NCI-H2107 (cell line): ENCODE measurements around the gene ACACB.
"Not testable (repeated sequence)": the region's sequence is repeated elsewhere in the genome, so short reads cannot be mapped to it uniquely, and the experiment has no call there.

Experiments used
- DNase-seq: peaks from one replicate; lab custom pipeline; 2025; lab: John Stamatoyannopoulos, UW

Gene ACACB

GRCh38 chr12:109140560-109140959 is 24.2 kb downstream of the ACACB start:
- no peak for DNase-seq

DNA sequence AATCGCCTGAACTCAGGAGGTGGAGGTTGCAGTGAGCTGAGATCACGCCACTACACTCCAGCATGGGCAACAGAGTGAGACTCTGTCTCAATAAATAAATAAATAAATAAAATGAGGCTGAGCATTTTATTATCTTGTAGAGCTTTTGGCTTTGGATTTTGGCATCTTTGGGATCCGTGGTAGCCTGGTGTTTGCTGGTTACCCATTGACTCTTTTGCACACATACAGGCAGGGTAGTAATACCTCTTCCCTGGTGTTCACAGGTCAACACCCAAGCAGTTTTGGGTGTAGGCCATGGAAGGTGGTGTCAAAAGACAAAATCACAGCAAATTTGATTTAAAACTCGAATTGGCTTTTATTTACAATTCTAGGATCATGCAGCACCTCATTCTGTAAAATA is 27.8 kb downstream of the ACACB start:
- DNase-seq: no peak

GRCh38 chr12:109147126-109147525 is 30.7 kb downstream of the ACACB start:
- not testable (repeated sequence) for DNase-seq

- DNase-seq: no peak
Observed at GRCh38 chr12:109147954-109148353, 31.6 kb downstream of the ACACB start.

- DNase-seq: no peak
Observed at GRCh38 chr12:109150124-109150640, 33.8 kb downstream of the ACACB start.

- no peak for DNase-seq
Observed at GRCh38 chr12:109151457-109151856, 35.1 kb downstream of the ACACB start.

DNA sequence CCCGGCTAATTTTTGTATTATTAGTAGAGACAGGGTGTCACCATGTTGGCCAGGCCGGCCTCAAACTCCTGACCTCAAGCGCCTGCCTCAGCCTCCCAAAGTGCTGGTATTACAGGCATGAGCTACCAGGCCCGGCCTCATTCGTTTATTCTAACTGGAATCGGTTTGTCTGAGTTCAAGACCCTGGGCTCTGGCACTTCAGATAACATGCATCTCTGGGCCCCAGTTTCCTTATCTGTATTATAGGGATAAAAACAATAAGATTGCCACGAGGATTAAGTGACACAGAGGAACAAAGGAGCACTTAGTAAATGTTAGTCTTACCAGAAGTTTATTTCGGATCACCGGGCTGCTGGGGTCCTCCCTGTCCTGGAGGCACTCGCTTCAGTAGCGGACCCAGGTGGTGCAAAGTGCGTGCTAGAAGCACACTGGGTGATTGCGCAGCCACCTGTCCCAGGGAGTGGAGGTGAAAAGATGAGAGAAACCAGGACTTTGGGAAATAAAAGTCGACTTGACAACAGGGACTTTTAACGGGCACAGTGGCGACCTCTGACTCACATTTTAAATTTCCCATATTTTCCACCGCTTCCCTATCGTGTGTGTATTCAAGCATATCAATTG is 37.5 kb downstream of the ACACB start:
- DNase-seq: no peak

- peak; percentile 44 for DNase-seq
Observed at GRCh38 chr12:109154451-109155438, 38.4 kb downstream of the ACACB start.

DNA sequence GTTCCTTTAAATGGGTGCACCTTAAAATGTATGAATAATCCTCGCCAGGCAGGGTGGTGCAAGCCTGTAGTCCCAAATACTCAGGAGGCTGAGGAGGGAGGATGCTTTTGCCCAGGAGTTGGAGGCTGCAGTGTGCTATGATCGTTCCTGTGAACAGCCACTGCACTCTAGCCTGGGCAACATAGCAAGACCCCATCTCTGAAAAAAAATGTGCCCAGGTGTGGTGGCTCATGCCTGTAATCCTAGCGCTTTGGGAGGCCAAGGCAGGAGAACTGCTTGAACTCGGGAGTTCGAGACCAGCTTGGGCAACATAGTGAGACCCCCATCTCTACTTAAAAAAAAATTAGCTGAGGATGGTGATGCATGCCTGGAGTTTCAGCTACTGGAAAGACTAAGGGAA is 39.6 kb downstream of the ACACB start:
- DNase-seq: no peak

DNA sequence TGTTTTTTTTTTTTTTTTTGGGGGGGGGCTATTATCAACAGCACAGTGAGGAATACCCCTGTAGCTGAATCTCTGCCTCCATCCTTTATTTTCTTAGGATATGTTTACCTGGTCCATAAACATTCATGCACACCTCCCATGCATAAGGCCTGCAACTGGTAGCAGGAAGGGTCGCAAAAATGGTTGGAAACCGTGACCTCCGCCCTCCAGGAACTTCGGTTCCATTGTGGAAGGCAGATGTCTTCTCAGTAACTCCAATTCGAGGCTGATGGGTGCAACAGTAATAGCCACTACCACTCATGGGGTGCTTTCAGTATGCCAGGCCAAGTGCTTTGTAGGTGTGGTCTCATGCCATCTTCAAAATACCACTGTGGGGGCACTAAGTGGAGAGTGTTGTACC is 40.2 kb downstream of the ACACB start:
- DNase-seq: no peak

- DNase-seq: no peak
Observed at GRCh38 chr12:109157986-109158385, 41.6 kb downstream of the ACACB start.

DNA sequence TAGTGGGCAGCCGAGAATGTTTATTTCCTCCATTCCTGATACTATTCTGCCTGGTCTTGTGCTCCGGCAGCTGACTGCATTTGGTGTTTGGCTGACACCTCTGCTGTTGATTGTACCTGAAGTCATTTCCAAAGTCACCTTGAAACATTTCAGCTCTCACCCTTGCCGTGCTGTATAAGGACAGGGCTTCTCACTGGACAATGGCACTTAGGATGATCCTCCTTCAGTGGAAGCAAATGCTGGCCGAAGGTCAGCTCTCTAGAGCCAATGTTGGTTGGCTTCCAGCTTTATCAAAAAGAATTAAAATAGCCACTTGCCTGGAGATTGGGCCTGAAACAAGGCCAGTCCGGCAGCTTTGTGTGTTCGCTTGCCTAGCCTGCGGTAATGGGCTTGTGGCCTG is 44.0 kb downstream of the ACACB start:
- DNase-seq: no peak

GRCh38 chr12:109160873-109161272 is 44.5 kb downstream of the ACACB start:
- DNase-seq: no peak

- DNase-seq: no peak
Observed at GRCh38 chr12:109162551-109162950, 46.2 kb downstream of the ACACB start.

DNA sequence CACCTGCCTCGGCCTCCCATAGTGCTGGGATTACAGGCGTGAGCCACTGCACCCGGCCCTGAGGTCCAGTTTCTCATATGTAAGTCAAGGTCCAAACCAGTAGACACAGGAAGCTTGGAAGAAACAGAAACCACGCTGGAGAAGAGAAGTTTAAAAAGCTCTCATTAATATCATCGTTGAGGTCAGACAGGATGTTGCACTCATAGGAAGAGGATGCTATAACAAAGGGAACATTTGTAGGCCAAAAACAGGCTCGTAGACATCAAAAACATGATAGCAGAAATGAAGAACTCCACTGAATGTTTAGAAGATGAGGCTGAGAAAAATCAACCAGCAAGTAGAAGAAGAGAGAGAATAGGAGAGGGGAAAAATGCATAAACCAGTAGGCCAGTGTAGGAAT is 46.8 kb downstream of the ACACB start:
- DNase-seq: no peak

DNA sequence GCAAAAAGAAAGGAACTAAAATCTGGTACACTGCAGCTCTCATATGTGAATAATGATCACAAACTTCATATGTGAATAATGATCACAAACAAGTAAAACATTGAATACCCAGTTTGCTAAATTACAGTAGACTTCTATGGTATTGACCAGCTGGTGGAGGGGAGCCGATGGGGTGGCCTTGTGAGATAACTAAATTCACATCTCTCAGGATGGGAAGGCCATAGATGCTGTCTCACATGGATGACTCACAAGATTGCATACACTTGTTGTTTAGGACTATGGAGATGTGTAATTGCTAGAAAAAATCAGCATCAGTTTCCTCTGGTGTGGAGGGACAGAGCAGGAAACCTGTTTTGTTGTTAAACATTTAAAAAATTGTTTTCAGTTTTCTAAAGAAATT is 49.2 kb downstream of the ACACB start:
- DNase-seq: no peak

DNA sequence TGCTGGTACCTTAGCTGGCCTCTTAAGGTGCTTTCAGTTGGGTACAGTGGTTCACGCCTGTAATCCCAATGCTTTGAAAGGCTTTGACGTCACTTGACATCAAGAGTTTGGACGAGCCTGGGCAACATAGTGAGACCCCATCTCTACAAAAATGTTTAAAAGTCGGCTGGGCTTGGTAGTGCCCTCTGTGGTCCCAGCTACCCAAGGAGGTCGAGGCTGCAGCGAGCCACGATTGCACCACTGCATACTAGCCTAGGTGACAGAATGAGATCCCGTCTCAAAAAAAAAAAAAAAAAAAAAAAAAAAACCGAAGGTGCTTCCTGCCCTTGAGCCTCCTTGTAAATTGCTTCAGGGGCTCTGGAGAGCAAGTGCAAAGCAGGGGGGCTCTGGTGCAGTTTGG is 50.0 kb downstream of the ACACB start:
- DNase-seq: no peak

DNA sequence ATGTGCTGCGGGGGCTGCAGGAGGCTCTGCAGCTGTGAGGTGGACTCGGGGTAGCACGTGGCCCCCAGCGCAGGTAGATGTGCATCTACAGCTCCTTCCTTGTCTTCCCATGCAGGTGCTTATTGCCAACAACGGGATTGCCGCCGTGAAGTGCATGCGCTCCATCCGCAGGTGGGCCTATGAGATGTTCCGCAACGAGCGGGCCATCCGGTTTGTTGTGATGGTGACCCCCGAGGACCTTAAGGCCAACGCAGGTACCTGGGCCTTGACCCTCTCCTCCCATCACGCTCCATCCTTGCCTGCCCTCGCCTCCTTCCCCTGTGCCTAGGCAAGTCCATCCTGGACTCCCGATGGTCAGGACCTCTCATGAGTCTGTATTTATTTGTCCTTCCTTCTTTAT is 51.4 kb downstream of the ACACB start:
- no peak for DNase-seq

DNA sequence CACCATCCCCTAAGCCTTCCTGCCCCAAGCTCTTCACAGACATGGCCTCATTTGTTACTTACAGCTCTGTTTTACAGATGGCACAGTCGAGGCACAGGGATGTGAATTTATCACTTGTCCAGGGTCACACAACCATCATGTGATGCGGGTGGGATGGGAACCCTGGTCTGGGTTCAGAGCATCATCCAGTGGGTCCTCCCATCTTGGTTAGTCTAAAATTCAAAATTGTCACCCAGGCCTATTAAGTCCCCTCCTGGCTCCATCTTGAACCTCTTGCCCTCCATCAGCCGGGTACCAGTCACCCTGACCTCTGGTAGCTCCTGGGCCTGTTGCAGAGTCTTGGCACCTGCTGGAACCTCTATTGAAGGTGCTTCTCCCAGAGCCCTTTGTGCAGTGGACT is 52.9 kb downstream of the ACACB start:
- no peak for DNase-seq

DNA sequence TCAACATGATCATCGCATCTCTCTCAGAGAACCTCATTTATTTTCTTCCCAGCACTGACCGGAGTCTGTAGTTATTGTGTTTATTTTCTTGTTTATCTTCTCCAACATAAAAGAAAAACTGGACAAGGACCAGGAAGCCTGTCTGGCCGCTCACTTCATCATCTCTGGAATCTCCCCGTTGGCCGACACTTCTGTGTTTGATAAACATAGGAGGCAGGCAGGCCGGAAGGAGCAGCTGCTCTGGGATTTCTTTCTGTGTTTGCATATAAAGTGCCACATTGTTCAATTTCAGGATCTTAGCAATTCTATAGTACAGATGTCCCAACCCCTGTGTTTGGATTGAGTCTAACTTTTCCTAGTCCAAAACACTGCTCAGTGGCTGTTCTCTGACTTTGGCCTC is 53.3 kb downstream of the ACACB start:
- DNase-seq: no peak

DNA sequence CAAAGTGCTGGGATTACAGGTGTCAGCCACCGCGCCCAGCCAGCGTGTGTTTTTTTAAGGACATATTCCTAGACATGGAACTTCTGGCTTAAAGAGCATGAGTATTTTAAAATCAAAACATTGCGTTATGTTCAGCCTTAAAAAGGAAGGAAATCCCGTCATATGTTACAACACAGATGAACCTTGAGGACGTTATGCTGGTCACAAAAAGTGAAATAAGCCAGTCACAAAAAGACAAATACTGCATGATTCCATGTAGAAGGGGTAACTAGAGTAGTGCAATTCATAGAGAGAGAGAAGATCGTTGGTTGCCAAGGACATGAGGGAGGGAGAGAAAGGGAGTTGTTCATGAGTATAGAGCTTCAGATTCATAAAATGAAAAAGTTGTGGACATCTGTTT is 53.9 kb downstream of the ACACB start:
- DNase-seq: no peak

GRCh38 chr12:109172787-109173186 is 56.4 kb downstream of the ACACB start:
- not testable (repeated sequence) for DNase-seq
